ENCODE results near the gene FBN2.

FBN2 gene

GRCh38 chr5:128397876-128398275 lies 140.2 kb downstream of the FBN2 start:
- TF ChIP-seq CTCF (IDR thresholded peaks at IDR 0.05), result no peak

- no peak for TF ChIP-seq CTCF (IDR thresholded peaks at IDR 0.05)
These were observed 143.0 kb downstream of the FBN2 start for GRCh38 chr5:128395073-128395472.

GRCh38 chr5:128384068-128384467 lies 154.0 kb downstream of the FBN2 start:
- no peak for TF ChIP-seq CTCF (IDR thresholded peaks at IDR 0.05)

- TF ChIP-seq CTCF (IDR thresholded peaks at IDR 0.05), result no peak
These were observed 157.7 kb downstream of the FBN2 start for GRCh38 chr5:128380337-128380736.

- no peak for TF ChIP-seq CTCF (IDR thresholded peaks at IDR 0.05)
These were observed 159.4 kb downstream of the FBN2 start for GRCh38 chr5:128378632-128379031.

GRCh38 chr5:128378196-128378595 lies 159.8 kb downstream of the FBN2 start:
- no peak for TF ChIP-seq CTCF (IDR thresholded peaks at IDR 0.05)

- no peak for TF ChIP-seq CTCF (IDR thresholded peaks at IDR 0.05)
These were observed 161.5 kb downstream of the FBN2 start for GRCh38 chr5:128376577-128376976.

- no peak for TF ChIP-seq CTCF (IDR thresholded peaks at IDR 0.05)
These were observed 171.9 kb downstream of the FBN2 start for GRCh38 chr5:128366147-128366546.
